ENCODE data around the gene LY6G6F.

GRCh38 chr6:31658158-31658688 lies 48.4 kb upstream of the LY6G6F start:
- TF ChIP-seq, protein P1, sequence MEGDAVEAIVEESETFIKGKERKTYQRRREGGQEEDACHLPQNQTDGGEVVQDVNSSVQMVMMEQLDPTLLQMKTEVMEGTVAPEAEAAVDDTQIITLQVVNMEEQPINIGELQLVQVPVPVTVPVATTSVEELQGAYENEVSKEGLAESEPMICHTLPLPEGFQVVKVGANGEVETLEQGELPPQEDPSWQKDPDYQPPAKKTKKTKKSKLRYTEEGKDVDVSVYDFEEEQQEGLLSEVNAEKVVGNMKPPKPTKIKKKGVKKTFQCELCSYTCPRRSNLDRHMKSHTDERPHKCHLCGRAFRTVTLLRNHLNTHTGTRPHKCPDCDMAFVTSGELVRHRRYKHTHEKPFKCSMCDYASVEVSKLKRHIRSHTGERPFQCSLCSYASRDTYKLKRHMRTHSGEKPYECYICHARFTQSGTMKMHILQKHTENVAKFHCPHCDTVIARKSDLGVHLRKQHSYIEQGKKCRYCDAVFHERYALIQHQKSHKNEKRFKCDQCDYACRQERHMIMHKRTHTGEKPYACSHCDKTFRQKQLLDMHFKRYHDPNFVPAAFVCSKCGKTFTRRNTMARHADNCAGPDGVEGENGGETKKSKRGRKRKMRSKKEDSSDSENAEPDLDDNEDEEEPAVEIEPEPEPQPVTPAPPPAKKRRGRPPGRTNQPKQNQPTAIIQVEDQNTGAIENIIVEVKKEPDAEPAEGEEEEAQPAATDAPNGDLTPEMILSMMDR (IDR thresholded peaks at IDR 0.05), result no peak
- no peak for TF ChIP-seq POLR2A (IDR thresholded peaks at IDR 0.05)
- TF ChIP-seq POLR2AphosphoS5 (IDR thresholded peaks at IDR 0.05), result no peak

All from breast epithelium (tissue), 3 donors.